Lower leg skin (tissue), 3 donors: ENCODE data around the gene BMP2K.

Source experiments
- CTCF ChIP-seq, 3 donors: fragments of 450-650 bp; IDR thresholded peaks; one replicate each; pipeline ENCODE4 v1.5.1; 2016; ENCODE audit warnings: antibody characterized with exemption in 3 of 3, mild to moderate bottlenecking in 3 of 3, moderate library complexity in 2 of 3
- POLR2A ChIP-seq, 2 donors: fragments of 450-650 bp; IDR thresholded peaks; one replicate each; pipeline ENCODE4 v1.6.1; 2016 to 2017; ENCODE audit warnings: antibody characterized with exemption in 2 of 2, mild to moderate bottlenecking in 1 of 2, moderate library complexity in 1 of 2

DNA sequence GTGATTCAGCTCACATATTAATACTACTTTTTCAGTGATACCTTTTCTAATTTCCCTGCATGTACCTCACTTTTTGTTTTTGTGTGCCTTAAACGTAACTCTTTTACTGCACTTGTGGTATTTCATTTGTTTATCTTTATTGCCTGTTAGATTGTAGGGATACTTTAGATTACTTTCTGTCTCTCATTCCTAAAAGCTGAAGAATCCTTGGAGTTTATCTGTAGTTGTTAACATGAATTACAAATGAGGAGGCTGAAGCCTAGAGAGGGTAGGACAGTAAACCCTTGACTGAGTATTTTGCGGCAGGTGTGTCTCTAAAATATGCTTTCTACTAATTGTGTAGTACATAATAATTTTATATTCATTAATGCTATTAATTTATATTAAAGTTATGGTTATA is 34.9 kb downstream of the BMP2K start:
- no peak for TF ChIP-seq CTCF (IDR thresholded peaks at IDR 0.05)
- no peak for TF ChIP-seq POLR2A (IDR thresholded peaks at IDR 0.05)
